GM23248 (cell line): ENCODE results near the gene PKD2L1.

Experiments
- EZH2 ChIP-seq: fragments of 200-600 bp; sonication (generic); IDR thresholded peaks from 2 replicates; pipeline ENCODE4 v1.6.1; 2018; ENCODE audit warnings: antibody characterized with exemption, mild to moderate bottlenecking; ENCODE audit not compliant: insufficient read depth, poor library complexity, severe bottlenecking
- EZH2phosphoT487 ChIP-seq: fragments of 200-600 bp; sonication (generic); IDR thresholded peaks from 2 replicates; pipeline ENCODE4 v1.6.1; 2018; ENCODE audit warnings: antibody characterized with exemption, moderate library complexity, mild to moderate bottlenecking, low read depth; ENCODE audit not compliant: insufficient read depth

GRCh38 chr10:100287756-100288155 lies 42.3 kb downstream of the PKD2L1 start:
- TF ChIP-seq EZH2 (no peak), EZH2phosphoT487 (no peak)
